Measurements from ENCODE around the gene TP53I3.

DNA sequence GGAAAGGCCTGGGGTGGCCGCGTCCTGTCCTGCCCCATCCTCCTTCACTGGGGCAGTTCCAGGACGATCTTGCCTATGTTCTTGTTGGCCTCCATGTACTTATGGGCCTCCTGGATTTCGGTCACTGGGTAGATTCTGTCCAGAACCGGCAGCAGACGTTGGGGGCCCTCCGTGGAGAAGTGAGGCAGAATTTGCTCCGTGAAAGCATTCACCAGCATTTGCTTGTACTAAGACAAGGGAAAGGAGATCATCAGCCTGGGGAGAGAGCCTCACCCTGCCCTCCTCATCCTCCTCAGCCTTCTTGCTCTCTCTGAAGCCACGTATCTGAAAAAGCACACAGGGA is 7.1 kb downstream of the TP53I3 start:
- TF ChIP-seq CTCF (IDR thresholded peaks at IDR 0.05) (no peak), POLR2A (IDR thresholded peaks at IDR 0.05) (no peak), POLR2AphosphoS5 (IDR thresholded peaks at IDR 0.05) (no peak)

All from breast epithelium (tissue), 3 donors.